ENCODE results near the gene ELMOD3. TPM values are rescaled to one million over a fixed set of nuclear protein-coding genes. Genes with fewer than 3 reads are reported as not detected.

Gene ELMOD3
- 11.8 and 20.4 TPM in 2 replicates for total RNA-seq (ENCODE audit: low replicate concordance)

GRCh38 chr2:85354286-85355072 is at the start of gene ELMOD3, which contains the start of gene RETSAT:
Gene ELMOD3 (plus strand): TSS chr2:85354769. CDS start chr2:85357199, 2,430 bp downstream.
Gene RETSAT (minus strand): TSS chr2:85354528. CDS start chr2:85354507, 21 bp downstream.

GRCh38 chr2:85327822-85328617 is 26.5 kb upstream of the ELMOD3 start, which contains the start of gene TGOLN2:
Gene TGOLN2 (minus strand): TSS chr2:85327989. CDS start chr2:85327962, 27 bp downstream.

GRCh38 chr2:85409845-85410583 is 55.4 kb downstream of the ELMOD3 start, which contains the start of gene CAPG:
Gene CAPG (minus strand): TSS chr2:85410366. CDS start chr2:85402145, 8,221 bp downstream.

GRCh38 chr2:85418132-85419008 is 63.8 kb downstream of the ELMOD3 start, which contains the start of gene SH2D6:
Gene SH2D6 (plus strand): TSS chr2:85418714. CDS start chr2:85429466, 10,752 bp downstream.

Other genes with a start within 250 kb of the ELMOD3 start
- gene TCF7L1, start 221.4 kb upstream of the ELMOD3 start, total RNA-seq (ENCODE audit: low replicate concordance) = 1.9 and 2.0 TPM in 2 replicates
- gene TGOLN2, start 26.8 kb upstream of the ELMOD3 start, total RNA-seq (ENCODE audit: low replicate concordance) = 41.3 and 77.9 TPM in 2 replicates
- gene RETSAT, start 241 bp upstream of the ELMOD3 start, total RNA-seq (ENCODE audit: low replicate concordance) = 48.9 and 62.6 TPM in 2 replicates
- 56.0 and 78.2 TPM in 2 replicates for gene CAPG, start 55.6 kb downstream of the ELMOD3 start, total RNA-seq (ENCODE audit: low replicate concordance)
- gene SH2D6, start 63.9 kb downstream of the ELMOD3 start, total RNA-seq (ENCODE audit: low replicate concordance) = 0.23 TPM in 1 of 2 replicates, not detected in the other
- gene MAT2A, start 184.4 kb downstream of the ELMOD3 start, total RNA-seq (ENCODE audit: low replicate concordance) = 63.5 and 121 TPM in 2 replicates
- gene GGCX, start 206.7 kb downstream of the ELMOD3 start, total RNA-seq (ENCODE audit: low replicate concordance) = 44.0 and 48.0 TPM in 2 replicates
- 4.0 and 5.2 TPM in 2 replicates for gene VAMP8, start 222.8 kb downstream of the ELMOD3 start, total RNA-seq (ENCODE audit: low replicate concordance)
- 65.5 and 97.5 TPM in 2 replicates for gene VAMP5, start 229.7 kb downstream of the ELMOD3 start, total RNA-seq (ENCODE audit: low replicate concordance)
- gene RNF181, start 241.0 kb downstream of the ELMOD3 start, total RNA-seq (ENCODE audit: low replicate concordance) = 322 and 332 TPM in 2 replicates
- gene TMEM150A, start 247.9 kb downstream of the ELMOD3 start, total RNA-seq (ENCODE audit: low replicate concordance) = 8.6 and 11.0 TPM in 2 replicates